K562 (cell line): ENCODE results near the gene TAF4. TPM values are rescaled to one million over a fixed set of nuclear protein-coding genes. Genes with fewer than 3 reads are reported as not detected.

Experiments
- BRD4 ChIP-seq: fragments of 200-600 bp; sonication (generic); IDR thresholded peaks from 2 replicates; pipeline ENCODE4 v1.6.1; 2017; ENCODE audit warnings: inconsistent platforms
- ETV5 ChIP-seq: sonication (generic); formaldehyde crosslinking; IDR thresholded peaks from 2 replicates; pipeline ENCODE4 v1.4.0; 2020; ENCODE audit warnings: low read depth, mild to moderate bottlenecking, missing genetic modification reagents
- GABPA ChIP-seq: fragments of 200-800 bp; sonication (Bioruptor generic); conservative IDR thresholded peaks from 2 replicates; pipeline ENCODE4 v1.6.1; 2016; ENCODE audit warnings: low read depth, missing genetic modification characterization, missing compliant biosample characterization
- MAZ ChIP-seq, 2 experiments: fragments of 450-650 bp in 1 of 2; sonication (generic) in 1 of 2; formaldehyde crosslinking; IDR thresholded peaks in 1 of 2; conservative IDR thresholded peaks in 1 of 2; 2 replicates each; pipeline versions ENCODE4 v1.4.0 to v1.5.0; 2020; ENCODE audit warnings: mild to moderate bottlenecking in 1 of 2, missing genetic modification reagents in 1 of 2
- NCOA4 ChIP-seq: fragments of 450-650 bp; IDR thresholded peaks from 2 replicates; pipeline ENCODE4 v1.6.1; 2018; ENCODE audit warnings: mild to moderate bottlenecking; ENCODE audit not compliant: partially characterized antibody
- POLR2AphosphoS5 ChIP-seq: IDR thresholded peaks from 2 replicates; pipeline ENCODE4 v1.6.1; 2011; ENCODE audit warnings: mild to moderate bottlenecking, low read depth, low read length, moderate library complexity; ENCODE audit not compliant: control insufficient read depth, insufficient read depth
- POLR2H ChIP-seq: IDR thresholded peaks from 2 replicates; pipeline ENCODE4 v1.6.1; 2016; ENCODE audit warnings: missing genetic modification characterization, low read depth, mild to moderate bottlenecking, control low read depth, missing compliant biosample characterization, moderate library complexity
- POLR3G ChIP-seq: IDR thresholded peaks from 2 replicates; pipeline ENCODE4 v1.6.1; 2011; ENCODE audit not compliant: insufficient read length, insufficient replicate concordance; ENCODE audit errors: extremely low read depth
- RB1 ChIP-seq: fragments of 450-650 bp; IDR thresholded peaks from 2 replicates; pipeline ENCODE4 v1.6.1; 2017; ENCODE audit warnings: low read depth, mild to moderate bottlenecking
- RBM25 ChIP-seq: fragments of 200-400 bp; formaldehyde crosslinking; IDR thresholded peaks from 2 replicates; pipeline ENCODE4 v1.6.1; 2018; ENCODE audit warnings: low read length, low read depth, moderate library complexity; ENCODE audit not compliant: severe bottlenecking
- SMC3 ChIP-seq: conservative IDR thresholded peaks from 2 replicates; pipeline ENCODE4 v1.6.1; 2011; ENCODE audit warnings: low read depth, low read length, improper control_type of control experiment; ENCODE audit not compliant: insufficient read depth
- SP1 ChIP-seq: sonication (generic); formaldehyde crosslinking; IDR thresholded peaks from 2 replicates; pipeline ENCODE4 v1.8.1; 2022; ENCODE audit warnings: mild to moderate bottlenecking, missing genetic modification reagents
- TBP ChIP-seq: optimal IDR thresholded peaks from 2 replicates; pipeline ENCODE3; 2011; ENCODE audit warnings: low read depth, low read length, improper control_type of control experiment
- ZC3H8 ChIP-seq: fragments of 450-650 bp; IDR thresholded peaks from 2 replicates; pipeline ENCODE4 v1.6.1; 2017
- polyA plus RNA-seq, 8 experiments: library from polyadenylated mRNA; depleted of rRNA in 4 of 8; stranded (reverse) in 5 of 8; unstranded in 3 of 8; fragments of >200 nt; fragmentation: Nextera tagmentation in 2 of 8; fragmentation: Illumina TruSeq in 1 of 8; extraction: Ambion mirVana in 2 of 8; extraction: Trizol in 1 of 8; gene quantifications; 2 replicates each; pipeline versions ENCODE4 v1.2.1 to v1.2.3, GENCODE V29; 2011 to 2014; ENCODE audit warnings: inconsistent platforms in 1 of 8, missing spikeins in 1 of 8
- total RNA-seq, 7 experiments: library from RNA; depleted of rRNA in 6 of 7; stranded (reverse); fragments of >200 nt in 6 of 7; fragmentation: Illumina TruSeq in 2 of 7; extraction: Trizol in 2 of 7; gene quantifications; 2 replicates each; pipeline versions ENCODE4 v1.2.1 to v1.2.3, GENCODE V29; 2011 to 2021; ENCODE audit warnings: low replicate concordance in 1 of 7
- TF ChIP-seq, protein P1 (sequence below): fragments of 200-800 bp; sonication (Bioruptor generic); IDR thresholded peaks from 2 replicates; pipeline ENCODE4 v1.6.1; 2017; ENCODE audit warnings: missing genetic modification characterization, missing compliant biosample characterization
- TF ChIP-seq, protein P2 (sequence below): fragments of 450-650 bp; IDR thresholded peaks from 2 replicates; pipeline ENCODE4 v1.6.1; 2016; ENCODE audit warnings: mild to moderate bottlenecking
- TF ChIP-seq, protein P3 (sequence below): sonication (generic); formaldehyde crosslinking; IDR thresholded peaks from 2 replicates; pipeline ENCODE4 v1.8.1; 2023; ENCODE audit warnings: mild to moderate bottlenecking, missing genetic modification reagents
- TF ChIP-seq, protein P4 (sequence below): fragments of 250-450 bp; sonication (Bioruptor Pico); IDR thresholded peaks from 2 replicates; pipeline ENCODE4 v1.6.1; 2021; ENCODE audit warnings: mild to moderate bottlenecking

The TAF4 gene
- total and polyA plus RNA-seq, 9 of the 15 experiments (the other 6 are each of a cell fraction or from before 2014, with no cell fraction given) = 0.44 to 28.3 (median 5.6) TPM

DNA sequence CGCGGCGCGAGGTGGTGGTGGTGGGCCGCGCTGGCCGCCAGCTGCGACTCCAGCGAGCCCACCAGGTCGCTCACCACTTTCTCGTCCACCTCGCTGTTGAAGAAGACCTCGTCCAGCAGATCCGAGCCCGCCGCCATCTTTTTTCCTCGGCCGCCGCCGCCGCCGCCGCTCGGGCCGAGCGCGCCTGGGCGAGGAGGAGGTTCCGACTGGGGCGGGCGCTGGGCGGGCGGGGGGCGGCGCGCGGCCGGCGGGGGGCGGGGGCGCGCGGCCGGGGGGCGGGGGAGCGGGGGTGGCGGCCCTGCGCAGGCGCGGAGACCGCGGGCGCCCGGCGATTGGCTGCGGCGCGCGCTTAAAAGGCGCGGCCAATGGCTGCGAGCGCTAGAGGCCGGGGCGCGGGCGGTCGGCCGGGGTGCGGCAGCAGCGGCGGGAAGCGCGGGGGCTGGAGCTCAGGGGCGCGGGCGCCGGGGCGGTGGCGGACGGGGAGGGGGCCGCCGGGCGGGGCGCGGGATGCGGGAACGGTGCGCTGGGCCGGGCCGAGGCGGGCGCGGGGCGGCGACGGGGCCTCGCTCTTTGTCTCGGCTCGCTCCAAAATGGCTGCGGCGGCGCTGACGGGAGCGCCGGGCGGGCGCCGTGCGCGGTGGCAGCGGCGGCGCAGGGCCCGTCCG lies at the start of gene TAF4 (continued):
- TF ChIP-seq, protein P1, sequence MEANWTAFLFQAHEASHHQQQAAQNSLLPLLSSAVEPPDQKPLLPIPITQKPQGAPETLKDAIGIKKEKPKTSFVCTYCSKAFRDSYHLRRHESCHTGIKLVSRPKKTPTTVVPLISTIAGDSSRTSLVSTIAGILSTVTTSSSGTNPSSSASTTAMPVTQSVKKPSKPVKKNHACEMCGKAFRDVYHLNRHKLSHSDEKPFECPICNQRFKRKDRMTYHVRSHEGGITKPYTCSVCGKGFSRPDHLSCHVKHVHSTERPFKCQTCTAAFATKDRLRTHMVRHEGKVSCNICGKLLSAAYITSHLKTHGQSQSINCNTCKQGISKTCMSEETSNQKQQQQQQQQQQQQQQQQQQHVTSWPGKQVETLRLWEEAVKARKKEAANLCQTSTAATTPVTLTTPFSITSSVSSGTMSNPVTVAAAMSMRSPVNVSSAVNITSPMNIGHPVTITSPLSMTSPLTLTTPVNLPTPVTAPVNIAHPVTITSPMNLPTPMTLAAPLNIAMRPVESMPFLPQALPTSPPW (CRISPR knock-in tag) = peak; percentile 98
- TF ChIP-seq, protein P2, sequence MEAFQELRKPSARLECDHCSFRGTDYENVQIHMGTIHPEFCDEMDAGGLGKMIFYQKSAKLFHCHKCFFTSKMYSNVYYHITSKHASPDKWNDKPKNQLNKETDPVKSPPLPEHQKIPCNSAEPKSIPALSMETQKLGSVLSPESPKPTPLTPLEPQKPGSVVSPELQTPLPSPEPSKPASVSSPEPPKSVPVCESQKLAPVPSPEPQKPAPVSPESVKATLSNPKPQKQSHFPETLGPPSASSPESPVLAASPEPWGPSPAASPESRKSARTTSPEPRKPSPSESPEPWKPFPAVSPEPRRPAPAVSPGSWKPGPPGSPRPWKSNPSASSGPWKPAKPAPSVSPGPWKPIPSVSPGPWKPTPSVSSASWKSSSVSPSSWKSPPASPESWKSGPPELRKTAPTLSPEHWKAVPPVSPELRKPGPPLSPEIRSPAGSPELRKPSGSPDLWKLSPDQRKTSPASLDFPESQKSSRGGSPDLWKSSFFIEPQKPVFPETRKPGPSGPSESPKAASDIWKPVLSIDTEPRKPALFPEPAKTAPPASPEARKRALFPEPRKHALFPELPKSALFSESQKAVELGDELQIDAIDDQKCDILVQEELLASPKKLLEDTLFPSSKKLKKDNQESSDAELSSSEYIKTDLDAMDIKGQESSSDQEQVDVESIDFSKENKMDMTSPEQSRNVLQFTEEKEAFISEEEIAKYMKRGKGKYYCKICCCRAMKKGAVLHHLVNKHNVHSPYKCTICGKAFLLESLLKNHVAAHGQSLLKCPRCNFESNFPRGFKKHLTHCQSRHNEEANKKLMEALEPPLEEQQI = no peak
- no peak for TF ChIP-seq NCOA4
- peak; percentile 98 for TF ChIP-seq TBP
- peak; percentile 96 for TF ChIP-seq POLR2H
- no peak for TF ChIP-seq BRD4
- TF ChIP-seq SMC3 = no peak
- peak; percentile 20 for TF ChIP-seq RBM25
- TF ChIP-seq, protein P3, sequence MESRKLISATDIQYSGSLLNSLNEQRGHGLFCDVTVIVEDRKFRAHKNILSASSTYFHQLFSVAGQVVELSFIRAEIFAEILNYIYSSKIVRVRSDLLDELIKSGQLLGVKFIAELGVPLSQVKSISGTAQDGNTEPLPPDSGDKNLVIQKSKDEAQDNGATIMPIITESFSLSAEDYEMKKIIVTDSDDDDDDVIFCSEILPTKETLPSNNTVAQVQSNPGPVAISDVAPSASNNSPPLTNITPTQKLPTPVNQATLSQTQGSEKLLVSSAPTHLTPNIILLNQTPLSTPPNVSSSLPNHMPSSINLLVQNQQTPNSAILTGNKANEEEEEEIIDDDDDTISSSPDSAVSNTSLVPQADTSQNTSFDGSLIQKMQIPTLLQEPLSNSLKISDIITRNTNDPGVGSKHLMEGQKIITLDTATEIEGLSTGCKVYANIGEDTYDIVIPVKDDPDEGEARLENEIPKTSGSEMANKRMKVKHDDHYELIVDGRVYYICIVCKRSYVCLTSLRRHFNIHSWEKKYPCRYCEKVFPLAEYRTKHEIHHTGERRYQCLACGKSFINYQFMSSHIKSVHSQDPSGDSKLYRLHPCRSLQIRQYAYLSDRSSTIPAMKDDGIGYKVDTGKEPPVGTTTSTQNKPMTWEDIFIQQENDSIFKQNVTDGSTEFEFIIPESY = no peak
- TF ChIP-seq RB1 = peak; percentile 18; the same call in 1 of the 2 replicates
- TF ChIP-seq GABPA = peak; percentile 24; the same call in 1 of the 2 replicates
- TF ChIP-seq ZC3H8 = no peak
- no peak for TF ChIP-seq POLR3G
- TF ChIP-seq POLR2AphosphoS5 = peak; percentile 83; the same call in 1 of the 2 replicates
- no peak for TF ChIP-seq ETV5
- TF ChIP-seq SP1 (CRISPR knock-in tag) = no peak
- TF ChIP-seq MAZ (CRISPR knock-in tag; conservative IDR thresholded peaks at IDR 0.05 in 1 of 2, IDR thresholded peaks at IDR 0.05 in 1 of 2) = peak; percentile 33 to 56; a peak in 2 of 4 replicates
- TF ChIP-seq, protein P4, sequence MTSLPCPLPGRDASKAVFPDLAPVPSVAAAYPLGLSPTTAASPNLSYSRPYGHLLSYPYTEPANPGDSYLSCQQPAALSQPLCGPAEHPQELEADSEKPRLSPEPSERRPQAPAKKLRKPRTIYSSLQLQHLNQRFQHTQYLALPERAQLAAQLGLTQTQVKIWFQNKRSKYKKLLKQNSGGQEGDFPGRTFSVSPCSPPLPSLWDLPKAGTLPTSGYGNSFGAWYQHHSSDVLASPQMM (CRISPR knock-in tag) = no peak
